ENCODE measurements around the gene SYVN1.

- TF ChIP-seq, protein P1, sequence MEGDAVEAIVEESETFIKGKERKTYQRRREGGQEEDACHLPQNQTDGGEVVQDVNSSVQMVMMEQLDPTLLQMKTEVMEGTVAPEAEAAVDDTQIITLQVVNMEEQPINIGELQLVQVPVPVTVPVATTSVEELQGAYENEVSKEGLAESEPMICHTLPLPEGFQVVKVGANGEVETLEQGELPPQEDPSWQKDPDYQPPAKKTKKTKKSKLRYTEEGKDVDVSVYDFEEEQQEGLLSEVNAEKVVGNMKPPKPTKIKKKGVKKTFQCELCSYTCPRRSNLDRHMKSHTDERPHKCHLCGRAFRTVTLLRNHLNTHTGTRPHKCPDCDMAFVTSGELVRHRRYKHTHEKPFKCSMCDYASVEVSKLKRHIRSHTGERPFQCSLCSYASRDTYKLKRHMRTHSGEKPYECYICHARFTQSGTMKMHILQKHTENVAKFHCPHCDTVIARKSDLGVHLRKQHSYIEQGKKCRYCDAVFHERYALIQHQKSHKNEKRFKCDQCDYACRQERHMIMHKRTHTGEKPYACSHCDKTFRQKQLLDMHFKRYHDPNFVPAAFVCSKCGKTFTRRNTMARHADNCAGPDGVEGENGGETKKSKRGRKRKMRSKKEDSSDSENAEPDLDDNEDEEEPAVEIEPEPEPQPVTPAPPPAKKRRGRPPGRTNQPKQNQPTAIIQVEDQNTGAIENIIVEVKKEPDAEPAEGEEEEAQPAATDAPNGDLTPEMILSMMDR (IDR thresholded peaks at IDR 0.05) = no peak
- TF ChIP-seq POLR2A (IDR thresholded peaks at IDR 0.05) = no peak
These were observed 43.7 kb downstream of the SYVN1 start for GRCh38 chr11:65090628-65091027.

Measured in esophagus squamous epithelium (tissue), 4 donors.